ENCODE results near the gene TNFRSF12A. TPM values are rescaled to one million over a fixed set of nuclear protein-coding genes. Genes with fewer than 3 reads are reported as not detected.

Gene TNFRSF12A
- total and polyA plus RNA-seq, 10 of the 15 experiments (the other 5 are each of a cell fraction or from before 2014, with no cell fraction given): 0.35 to 1.7 (median 1.2) TPM; not detected in 2

GRCh38 chr16:2991566-2992261 is 28.5 kb upstream of the TNFRSF12A start:
- Histone ChIP-seq H2AFZ (ENCODE audit: control insufficient read depth, low read depth, low read length) (no peak overlapping the region), H3K4me3 (no peak overlapping the region), H3K36me3 (ENCODE audit: control insufficient read depth in 2 of 2, insufficient read depth in 2 of 2, low read length in 1 of 2) (no peaks in the 10 kb centered on the region), H3K4me2 (ENCODE audit: control insufficient read depth, insufficient read depth) (no peak overlapping the region), H3K9ac (ENCODE audit: control insufficient read depth, insufficient read depth, low read length) (no peak overlapping the region), H3K4me1 (ENCODE audit: control insufficient read depth, insufficient read depth, low read length) (no peaks in the 10 kb centered on the region), H4K20me1 (ENCODE audit: control insufficient read depth, insufficient read depth) (no peaks in the 10 kb centered on the region), H3K27me3 (replicated peaks in 1 of 2; ENCODE audit: control insufficient read depth in 2 of 2, insufficient read depth in 2 of 2, low read length in 1 of 2) (peaks cover 2 to 6% of the 10 kb centered on the region in 2 experiments; a peak in 2 of 4 replicates), H3K27ac (ENCODE audit: control insufficient read depth, insufficient read depth) (no peak overlapping the region), H3K9me3 (replicated peaks; ENCODE audit: control insufficient read depth, insufficient read depth, low read length) (no peaks in the 10 kb centered on the region), H3K79me2 (ENCODE audit: control insufficient read depth, insufficient read depth, low read length) (no peaks in the 10 kb centered on the region)
- FAIRE-seq: no peak
- WGBS (ENCODE audit: insufficient coverage, insufficient replicate concordance, low lambda C conversion rate, missing lambda C conversion rate): 43% methylated on average over 12 of the region's 12 CpGs
- no peak for ATAC-seq
- no TSS peak for BruUV-seq (replicated peaks)
- CTCF ChIA-PET: no interaction called here
- RAD21 ChIA-PET (ENCODE audit: unreplicated experiment): no interaction called here
- no peak for DNase-seq (ENCODE audit: low read depth, low spot score)
- SMC1A ChIA-PET (ENCODE audit: uncharacterized antibody, unreplicated experiment): no interaction called here
- TF ChIP-seq SP1 (IDR thresholded peaks at IDR 0.05; ENCODE audit: low read depth, low read length) (no peak), REST (IDR thresholded peaks at IDR 0.05; ENCODE audit: low read depth, low read length) (no peak), ZBED1 (IDR thresholded peaks at IDR 0.05; ENCODE audit: borderline replicate concordance) (no peak), BACH1 (IDR thresholded peaks at IDR 0.05; ENCODE audit: borderline replicate concordance) (no peak), ZNF687 (IDR thresholded peaks at IDR 0.05) (no peak)
- POLR2A ChIA-PET: no interaction called here
- intact Hi-C loops (cut with micrococcal nuclease; ENCODE audit: unreplicated experiment) (no loop called here), in situ Hi-C loops (cut with MboI) (no loop called here)
